HG03432 (cell line): Measurements from ENCODE around the gene CTNNA1.
"Not testable (repeated sequence)": the region's sequence is repeated elsewhere in the genome, so short reads cannot be mapped to it uniquely, and the experiment has no call there.

Experiments used
- ATAC-seq: cut with Tn5 transposase; IDR thresholded peaks from one replicate; pipeline ENCODE4 v1.9.1; 2021; ENCODE audit warnings: mild to moderate bottlenecking, moderate library complexity; ENCODE audit not compliant: unreplicated experiment

Gene CTNNA1

GRCh38 chr5:138722544-138723177 is 30.6 kb upstream of the CTNNA1 start:
- ATAC-seq, result no peak

- ATAC-seq, result no peak
Measured at GRCh38 chr5:138724470-138725146, 28.6 kb upstream of the CTNNA1 start.

- ATAC-seq, result no peak
Measured at GRCh38 chr5:138725153-138725817, 27.9 kb upstream of the CTNNA1 start.

- no peak for ATAC-seq
Measured at GRCh38 chr5:138725818-138726416, 27.3 kb upstream of the CTNNA1 start.

- ATAC-seq, result no peak
Measured at GRCh38 chr5:138726848-138727247, 26.4 kb upstream of the CTNNA1 start.

GRCh38 chr5:138730496-138730895 is 22.7 kb upstream of the CTNNA1 start:
- not testable (repeated sequence) for ATAC-seq

- no peak for ATAC-seq
Measured at GRCh38 chr5:138732466-138732865, 20.8 kb upstream of the CTNNA1 start.

GRCh38 chr5:138732933-138733332 is 20.3 kb upstream of the CTNNA1 start:
- ATAC-seq, result no peak

- ATAC-seq, result no peak
Measured at GRCh38 chr5:138733509-138733908, 19.7 kb upstream of the CTNNA1 start.

GRCh38 chr5:138736293-138736692 is 16.9 kb upstream of the CTNNA1 start:
- no peak for ATAC-seq

- ATAC-seq, result no peak
Measured at GRCh38 chr5:138737494-138738265, 15.5 kb upstream of the CTNNA1 start.

GRCh38 chr5:138738399-138738798 is 14.8 kb upstream of the CTNNA1 start:
- no peak for ATAC-seq

- ATAC-seq, result no peak
Measured at GRCh38 chr5:138739938-138740337, 13.3 kb upstream of the CTNNA1 start.

- no peak for ATAC-seq
Measured at GRCh38 chr5:138743484-138743883, 9.7 kb upstream of the CTNNA1 start.

- ATAC-seq, result no peak
Measured at GRCh38 chr5:138745268-138745667, 8.0 kb upstream of the CTNNA1 start.

- no peak for ATAC-seq
Measured at GRCh38 chr5:138748630-138749081, 4.6 kb upstream of the CTNNA1 start.

GRCh38 chr5:138751344-138751743 is 1.9 kb upstream of the CTNNA1 start:
- ATAC-seq, result not testable (repeated sequence)

GRCh38 chr5:138752341-138752950 is 779 bp upstream of the CTNNA1 start:
- ATAC-seq, result no peak

GRCh38 chr5:138753794-138754698 is 821 bp downstream of the CTNNA1 start:
- peak; percentile 12 for ATAC-seq

GRCh38 chr5:138754699-138755057 is 1.5 kb downstream of the CTNNA1 start:
- no peak for ATAC-seq
